GM12878 (cell line): ENCODE data around the gene S100A3. TPM values are rescaled to one million over a fixed set of nuclear protein-coding genes. Genes with fewer than 3 reads are reported as not detected.

ENCODE experiments used
- ATAC-seq: fragments of 200-7000 bp; cut with Tn5 transposase; 3 replicates; pipeline ENCODE4 v1.9.1; 2020; ENCODE audit warnings: mild to moderate bottlenecking, moderate library complexity
- BruUV-seq: library from RNA; stranded (reverse); fragments of 400-500 nt; replicated peaks from 2 replicates; lab custom pipeline; 2021; lab: Mats Ljungman, UMichigan
- CTCF ChIA-PET: fragments of 300-600 bp; sonication (Branson Sonifier 250); formaldehyde crosslinking; extraction: SDS; loops from one replicate; lab custom pipeline; 2021; ENCODE audit warnings: inconsistent platforms; lab: Yijun Ruan, JAX
- POLR2A ChIA-PET: fragments of 350-600 bp; formaldehyde crosslinking; extraction: SDS; loops from one replicate; lab custom pipeline; 2021; ENCODE audit warnings: inconsistent platforms; lab: Charles Lee
- RAD21 ChIA-PET: fragments of 300-600 bp; sonication (Branson Sonifier 250); formaldehyde crosslinking; loops from one replicate; lab custom pipeline; 2023; ENCODE audit warnings: antibody characterized with exemption; ENCODE audit not compliant: unreplicated experiment; lab: Charles Lee
- SMC1A ChIA-PET: fragments of 300-600 bp; sonication (Branson Sonifier 250); formaldehyde crosslinking; loops from one replicate; lab custom pipeline; 2023; ENCODE audit not compliant: unreplicated experiment, uncharacterized antibody; lab: Charles Lee
- DNase-seq: peaks from one replicate; pipeline ENCODE4 v3.0.0-alpha.2; 2011; ENCODE audit warnings: low read depth, low spot score
- FAIRE-seq: peaks from 3 replicates; lab custom pipeline; 2011; peaks lifted over from hg19 to GRCh38; lab: Jason Lieb, UNC
- H2AFZ ChIP-seq: 2 replicates; pipeline ENCODE4 v1.6.0; 2011; ENCODE audit warnings: low read depth, low read length, control low read depth; ENCODE audit not compliant: control insufficient read depth
- H3K27ac ChIP-seq: 2 replicates; pipeline ENCODE4 v1.5.1; 2011; ENCODE audit warnings: control low read depth; ENCODE audit not compliant: control insufficient read depth, insufficient read depth
- H3K27me3 ChIP-seq, 2 experiments: replicated peaks in 1 of 2; 2 replicates each; pipeline versions ENCODE4 v1.6.0 to v1.6.1; 2011; ENCODE audit warnings: low read length in 1 of 2; ENCODE audit not compliant: control insufficient read depth in 2 of 2, insufficient read depth in 2 of 2
- H3K36me3 ChIP-seq, 2 experiments: 2 replicates each; pipeline ENCODE4 v1.5.1; 2011; ENCODE audit warnings: low read length in 1 of 2; ENCODE audit not compliant: control insufficient read depth in 2 of 2, insufficient read depth in 2 of 2
- H3K4me1 ChIP-seq: 2 replicates; pipeline ENCODE4 v1.6.1; 2011; ENCODE audit warnings: mild to moderate bottlenecking, low read length, moderate library complexity, mixed read lengths; ENCODE audit not compliant: control insufficient read depth, insufficient read depth
- H3K4me2 ChIP-seq: 2 replicates; pipeline ENCODE4 v1.6.0; 2011; ENCODE audit warnings: control low read depth; ENCODE audit not compliant: control insufficient read depth, insufficient read depth
- H3K4me3 ChIP-seq: fragments of 200-600 bp; sonication (generic); 2 replicates; pipeline ENCODE4 v1.5.1; 2016
- H3K79me2 ChIP-seq: 2 replicates; pipeline ENCODE4 v1.6.0; 2011; ENCODE audit warnings: low read length; ENCODE audit not compliant: control insufficient read depth, insufficient read depth
- H3K9ac ChIP-seq: 2 replicates; pipeline ENCODE4 v1.8.0; 2011; ENCODE audit warnings: low read length, control low read depth, mixed read lengths; ENCODE audit not compliant: control insufficient read depth, insufficient read depth
- H3K9me3 ChIP-seq: replicated peaks from 3 replicates; pipeline ENCODE4 v1.5.1; 2011; ENCODE audit warnings: mild to moderate bottlenecking, low read length; ENCODE audit not compliant: control insufficient read depth, insufficient read depth
- H4K20me1 ChIP-seq: 2 replicates; pipeline ENCODE4 v1.6.0; 2011; ENCODE audit not compliant: control insufficient read depth, insufficient read depth
- ATF7 ChIP-seq: fragments of 450-650 bp; IDR thresholded peaks from 2 replicates; pipeline ENCODE4 v1.6.1; 2016; ENCODE audit warnings: low read depth, mild to moderate bottlenecking
- BHLHE40 ChIP-seq, 2 experiments: fragments of 450-650 bp in 1 of 2; IDR thresholded peaks; 2 replicates each; pipeline ENCODE4 v1.6.1; 2011 to 2017; ENCODE audit warnings: low read depth in 2 of 2, borderline replicate concordance in 1 of 2, improper control_type of control experiment in 1 of 2, low read length in 1 of 2, mild to moderate bottlenecking in 1 of 2
- CTCF ChIP-seq, 3 experiments: IDR thresholded peaks in 2 of 3; conservative IDR thresholded peaks in 1 of 3; 2 replicates each; pipeline ENCODE4 v1.5.1; 2011; ENCODE audit warnings: low read depth in 3 of 3, low read length in 3 of 3, mild to moderate bottlenecking in 3 of 3, control low read depth in 2 of 3, moderate library complexity in 2 of 3, inconsistent platforms in 1 of 3, mixed read lengths in 1 of 3; ENCODE audit not compliant: control insufficient read depth in 2 of 3, insufficient read depth in 1 of 3; ENCODE audit errors: extremely low read depth in 1 of 3
- MEF2A ChIP-seq: IDR thresholded peaks from 2 replicates; pipeline ENCODE4 v1.6.1; 2011; ENCODE audit warnings: low read depth, mild to moderate bottlenecking, low read length, moderate library complexity; ENCODE audit not compliant: insufficient read depth
- RAD21 ChIP-seq: IDR thresholded peaks from 2 replicates; pipeline ENCODE4 v1.6.1; 2011; ENCODE audit warnings: mild to moderate bottlenecking, low read depth, low read length, moderate library complexity; ENCODE audit not compliant: insufficient read depth
- RUNX3 ChIP-seq: IDR thresholded peaks from 2 replicates; pipeline ENCODE4 v1.6.1; 2012; ENCODE audit warnings: low read length, inconsistent platforms
- SMC3 ChIP-seq: IDR thresholded peaks from 2 replicates; pipeline ENCODE4 v1.6.1; 2011; ENCODE audit warnings: low read length, improper control_type of control experiment, borderline replicate concordance
- YY1 ChIP-seq: IDR thresholded peaks from 2 replicates; pipeline ENCODE4 v1.6.1; 2011; ENCODE audit warnings: low read depth, mild to moderate bottlenecking, low read length
- ZBTB33 ChIP-seq: fragments of 450-650 bp; IDR thresholded peaks from 2 replicates; pipeline ENCODE4 v1.6.1; 2017; ENCODE audit warnings: mild to moderate bottlenecking
- WGBS: methylation state at CpG from one replicate; pipeline ENCODE4 v1.1.6; 2016; ENCODE audit warnings: low lambda C conversion rate; ENCODE audit not compliant: insufficient replicate concordance, insufficient coverage; ENCODE audit errors: missing lambda C conversion rate; 5-methylcytosine and 5-hydroxymethylcytosine counted together
- in situ Hi-C: fragments of 300-500 bp; cut with MboI; formaldehyde crosslinking; loops from 9 replicates; pipeline ENCODE4 v1.14.3; 2018; ENCODE audit warnings: mixed read lengths
- intact Hi-C: fragments of 100-400 bp; cut with micrococcal nuclease; formaldehyde crosslinking; loops from one replicate; pipeline ENCODE4 v1.14.2; 2022; ENCODE audit not compliant: unreplicated experiment
- polyA plus RNA-seq, 11 experiments: library from polyadenylated mRNA; depleted of rRNA in 4 of 11; unstranded in 6 of 11; stranded (reverse) in 5 of 11; fragments of >200 nt; fragmentation: Nextera tagmentation in 4 of 11; fragmentation: Illumina TruSeq in 1 of 11; extraction: Ambion mirVana in 4 of 11; extraction: Trizol in 1 of 11; gene quantifications; 1 replicate in 1 of 11; 2 replicates in 10 of 11; pipeline versions ENCODE4 v1.2.1 to v1.2.3, GENCODE V29; 2011 to 2016; ENCODE audit warnings: inconsistent platforms in 2 of 11, missing spikeins in 2 of 11, low read depth in 1 of 11
- total RNA-seq, 4 experiments: library from RNA; depleted of rRNA in 3 of 4; stranded (reverse); fragments of >200 nt in 3 of 4; fragmentation: Illumina TruSeq in 1 of 4; extraction: Trizol in 1 of 4; gene quantifications; 2 replicates each; pipeline versions ENCODE4 v1.2.1 to v1.2.3, GENCODE V29; 2013 to 2021

S100A3 gene
- total and polyA plus RNA-seq, 10 of the 15 experiments (the other 5 are each of a cell fraction or from before 2014, with no cell fraction given): 0.32 to 0.45 TPM; not detected in 8

- Histone ChIP-seq H3K9ac (no peak overlapping the region), H3K4me3 (no peak overlapping the region), H3K36me3 (no peaks in the 10 kb centered on the region), H2AFZ (no peak overlapping the region), H3K4me1 (no peaks in the 10 kb centered on the region), H3K27me3 (no peaks in the 10 kb centered on the region), H4K20me1 (no peaks in the 10 kb centered on the region), H3K9me3 (no peaks in the 10 kb centered on the region), H3K79me2 (no peaks in the 10 kb centered on the region), H3K4me2 (no peak overlapping the region), H3K27ac (no peak overlapping the region)
- WGBS: 1% methylated on average over 4 of the region's 4 CpGs
- CTCF ChIA-PET: interaction anchor here (0.6 to 7.3 kb wide), 31 partner anchors 8 to 1116 kb away, joined by 3 to 191 read pairs (median 7); partner anchors contain the start of genes CHTOP, JTB, S100A1 and S100A13
- no TSS peak for BruUV-seq
- RAD21 ChIA-PET: interaction anchor here (1.2 to 4.5 kb wide), 4 partner anchors 22 to 63 kb away, joined by 5 to 59 read pairs (median 26); partner anchors contain the start of gene S100A2
- FAIRE-seq: peak; percentile 80
- no peak for DNase-seq
- in situ Hi-C loops (loop anchor here (5.0 to 10.0 kb wide), 2 partner anchors 52 to 485 kb away; partner anchors contain the start of gene RPS27), intact Hi-C loops (loop anchor here (2.0 to 5.0 kb wide), 3 partner anchors 107 to 237 kb away; partner anchors contain the start of genes ILF2 and S100A14)
- POLR2A ChIA-PET: no interaction called here
- ATAC-seq: peak; percentile 89
- peak; percentile 82 for TF ChIP-seq YY1
- peak in 1 of 2 experiments; percentile 40; a peak in 1 of 4 replicates for TF ChIP-seq BHLHE40 (IDR thresholded peaks at IDR 0.05; ENCODE audit: borderline replicate concordance in 1 of 2, low read depth in 2 of 2, low read length in 1 of 2)
- TF ChIP-seq SMC3: peak; percentile 72
- TF ChIP-seq RUNX3: peak; percentile 82
- no peak for TF ChIP-seq ZBTB33
- TF ChIP-seq ATF7: no peak
- peak; percentile 78 to 86 (median 82) for TF ChIP-seq CTCF (IDR thresholded peaks at IDR 0.05 in 2 of 3, conservative IDR thresholded peaks at IDR 0.05 in 1 of 3; ENCODE audit: control insufficient read depth in 2 of 3, extremely low read depth in 1 of 3, insufficient read depth in 1 of 3, low read depth in 3 of 3, low read length in 3 of 3)
- TF ChIP-seq RAD21: peak; percentile 63
- no peak for TF ChIP-seq MEF2A
- SMC1A ChIA-PET: interaction anchor here (0.9 to 3.7 kb wide), 17 partner anchors 11 to 235 kb away, joined by 3 to 41 read pairs (median 9); partner anchors contain the start of gene S100A6
These were observed 39.2 kb downstream of the S100A3 start for GRCh38 chr1:153509729-153510354.
